Measurements from ENCODE around the gene CDX2. TPM values are rescaled to one million over a fixed set of nuclear protein-coding genes. Genes with fewer than 3 reads are reported as not detected.

CDX2 gene
- total and polyA plus RNA-seq, 9 of the 15 experiments (the other 6 are each of a cell fraction or from before 2014, with no cell fraction given): 0.04 TPM; not detected in 8

DNA sequence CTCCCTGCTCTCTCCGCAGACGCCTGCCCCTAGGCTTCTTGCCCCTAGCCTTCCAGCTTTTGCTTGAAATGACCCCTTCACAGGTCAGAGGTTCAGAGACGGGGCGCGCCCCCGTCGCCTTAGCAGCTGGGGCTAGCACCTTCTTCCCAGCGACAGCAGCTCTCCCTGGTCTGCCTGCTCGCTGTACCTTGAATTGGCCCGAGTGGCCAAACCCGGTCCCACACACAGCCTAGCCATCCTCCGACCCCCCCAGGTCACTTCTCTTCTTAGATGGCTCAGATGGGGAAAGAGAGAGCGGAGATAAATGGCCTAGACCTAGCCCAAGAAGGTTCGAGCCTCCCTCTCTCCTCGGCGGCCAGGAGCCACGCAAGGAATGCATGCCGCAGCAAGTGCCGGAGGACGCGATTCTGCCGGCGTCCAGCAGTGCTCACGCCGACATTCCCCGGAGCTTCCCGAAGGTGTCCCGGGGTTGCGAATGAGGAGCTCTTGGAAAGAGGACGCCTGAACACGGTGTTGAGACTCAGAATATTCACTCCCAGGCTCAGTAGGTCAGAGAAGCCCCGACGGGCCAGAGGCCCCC is 1.3 kb downstream of the CDX2 start:
- POLR2A ChIA-PET: no interaction called here
- no peak overlapping the region for H2AFZ ChIP-seq (ENCODE audit: low read depth, low read length)
- BruUV-seq (replicated peaks): no TSS peak
- peaks cover 12 to 81% of the 10 kb centered on the region in 2 experiments; a peak in 4 of 5 replicates for H3K27me3 ChIP-seq (ENCODE audit: control insufficient read depth in 2 of 2, insufficient read depth in 2 of 2, low read length in 2 of 2)
- no peaks in the 10 kb centered on the region; a peak in 1 of 5 replicates for H3K4me1 ChIP-seq (replicated peaks in 1 of 2; ENCODE audit: control insufficient read depth in 2 of 2, insufficient read depth in 2 of 2, low read length in 2 of 2)
- CTCF ChIA-PET (ENCODE audit: low intra/inter-chr PET ratio): no interaction called here
- no peak overlapping the region for H3K4me2 ChIP-seq (ENCODE audit: insufficient read depth, low read length)
- no peak overlapping the region for H3K4me3 ChIP-seq
- H3K9me3 ChIP-seq (replicated peaks; ENCODE audit: control insufficient read depth, insufficient read depth, low read depth, low read length): no peaks in the 10 kb centered on the region
- ATAC-seq (no peak), DNase-seq (ENCODE audit: extremely low read depth in 1 of 4, low spot score in 3 of 4) (no peak), FAIRE-seq (no peak)
- in situ Hi-C loops (cut with MboI) (loop anchor here (25.0 kb wide), 1 partner anchor 456 kb away; no protein-coding TSS in a partner anchor), intact Hi-C loops (cut with micrococcal nuclease) (no loop called here)
- no peaks in the 10 kb centered on the region for H3K36me3 ChIP-seq (ENCODE audit: control insufficient read depth, insufficient read depth, low read length)
- H3K9me1 ChIP-seq (ENCODE audit: control insufficient read depth, insufficient read depth, low read length): no peaks in the 10 kb centered on the region
- H3K9ac ChIP-seq (ENCODE audit: insufficient read depth in 1 of 2, low read depth in 2 of 2, low read length in 2 of 2): no peak overlapping the region
- no peak overlapping the region for H3K27ac ChIP-seq (ENCODE audit: extremely low read depth, low read depth, low read length)
- no peaks in the 10 kb centered on the region; the same call in 1 of the 2 replicates for H4K20me1 ChIP-seq (replicated peaks; ENCODE audit: control insufficient read depth, insufficient read depth, low read length)
- WGBS (ENCODE audit: insufficient coverage, low coverage, missing lambda C conversion rate): 2% methylated on average over 18 of the region's 33 CpGs
- H3K79me2 ChIP-seq (ENCODE audit: control insufficient read depth, insufficient read depth, low read length): no peaks in the 10 kb centered on the region
- TF ChIP-seq TAF9B (IDR thresholded peaks at IDR 0.05; ENCODE audit: partially characterized antibody) (no peak), ZNF316 (IDR thresholded peaks at IDR 0.05) (no peak), ZNF512 (tag; IDR thresholded peaks at IDR 0.05) (no peak), CHD4 (IDR thresholded peaks at IDR 0.05; ENCODE audit: insufficient read depth, insufficient replicate concordance, low read depth, low read length, poor library complexity, severe bottlenecking) (no peak), GATAD2B (IDR thresholded peaks at IDR 0.05; ENCODE audit: borderline replicate concordance) (no peak), HNRNPL (IDR thresholded peaks at IDR 0.05; ENCODE audit: low read depth, low read length) (no peak), PRDM10 (IDR thresholded peaks at IDR 0.05; ENCODE audit: partially characterized antibody) (no peak), ZNF407 (IDR thresholded peaks at IDR 0.05; ENCODE audit: low read depth) (no peak)

Measured in K562 (cell line).